GM19238 (cell line): ENCODE results near the gene RAP1GAP.

Experiments
- DNase-seq: peaks from one replicate; pipeline ENCODE4 v3.0.0; 2011; ENCODE audit warnings: low spot score; ENCODE audit not compliant: insufficient read length

RAP1GAP gene

DNA sequence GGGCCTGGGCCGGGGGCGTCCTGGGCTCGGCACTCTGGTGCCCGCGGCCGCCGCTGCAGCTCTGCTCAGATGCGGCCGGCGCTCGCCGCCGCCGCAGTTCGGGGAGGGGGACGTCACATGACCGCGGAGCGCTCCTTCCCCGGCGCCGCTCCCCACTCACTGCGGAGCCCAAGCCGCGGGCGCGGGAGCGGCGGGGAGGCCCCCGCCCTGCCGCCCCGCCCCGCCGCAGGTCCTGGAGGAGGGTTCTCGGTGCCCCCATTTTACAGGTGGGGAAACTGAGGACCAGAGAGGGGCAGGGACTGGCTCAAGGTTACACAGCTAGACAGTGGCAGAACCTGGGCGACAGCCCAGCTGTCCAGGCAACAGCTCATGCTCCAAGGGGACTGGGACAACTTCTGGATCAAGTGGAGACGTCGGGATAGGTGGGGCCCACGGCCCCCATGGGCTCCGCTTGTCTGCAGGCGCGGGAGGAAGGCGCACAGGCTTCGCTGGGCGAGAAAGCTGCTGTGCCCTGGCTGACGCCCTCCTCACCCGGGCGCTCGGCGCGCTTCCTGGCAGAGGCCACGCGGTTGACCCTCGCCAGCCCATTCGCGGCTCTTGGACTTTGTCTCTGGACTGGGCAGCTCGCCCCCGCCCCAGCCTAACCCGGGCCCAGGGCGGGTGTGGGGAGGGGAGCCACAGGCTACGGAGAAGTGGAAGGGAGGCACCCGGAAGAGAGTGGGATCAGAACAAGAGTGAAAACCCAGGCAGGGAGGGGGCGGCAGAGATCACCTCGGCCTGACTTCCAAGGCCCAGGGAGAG, at the start of gene RAP1GAP:
Gene RAP1GAP, minus strand, starts transcription at position 100 of the 801 bp plus-strand sequence. CDS start 49,325 bp downstream, outside the sequence.
- DNase-seq = no peak

DNA sequence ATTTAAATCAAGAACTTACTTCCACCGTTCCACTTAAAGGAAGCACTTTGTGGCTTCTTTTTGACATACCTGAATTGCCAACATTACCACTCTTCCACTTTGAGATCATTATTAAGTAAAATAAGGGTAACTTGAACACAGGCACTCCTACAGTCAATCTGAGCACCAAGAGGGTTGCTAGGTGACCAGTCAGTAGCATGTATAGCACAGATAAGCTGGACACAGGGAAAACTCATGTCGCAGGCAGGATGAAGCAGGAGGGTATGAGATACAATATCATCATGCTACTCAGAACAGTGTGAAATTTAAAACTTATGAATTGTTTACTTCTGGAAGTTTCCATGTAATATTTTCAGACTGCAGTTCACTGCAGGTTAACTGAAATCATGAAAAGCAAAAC, 47.0 kb upstream of the RAP1GAP start:
- DNase-seq = no peak

DNA sequence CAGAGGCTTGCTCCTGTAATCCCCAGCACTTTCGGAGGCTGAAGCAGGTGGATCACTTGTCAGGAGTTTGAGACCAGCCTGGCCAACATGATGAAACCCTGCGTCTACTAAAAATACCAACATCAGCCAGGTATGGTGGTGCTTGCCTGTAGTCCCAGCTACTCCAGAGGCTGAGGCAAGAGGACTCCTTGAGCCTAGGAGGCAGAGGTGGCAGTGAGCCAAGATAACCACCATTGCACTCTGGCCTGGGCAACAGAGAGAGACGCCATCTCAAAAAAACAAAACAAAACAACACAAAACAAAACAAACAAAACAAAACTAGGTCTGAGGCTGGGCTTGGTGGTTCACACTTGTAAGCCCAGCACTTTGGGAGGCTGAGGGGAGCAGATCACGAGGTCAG, 38.7 kb upstream of the RAP1GAP start:
- no peak for DNase-seq

DNA sequence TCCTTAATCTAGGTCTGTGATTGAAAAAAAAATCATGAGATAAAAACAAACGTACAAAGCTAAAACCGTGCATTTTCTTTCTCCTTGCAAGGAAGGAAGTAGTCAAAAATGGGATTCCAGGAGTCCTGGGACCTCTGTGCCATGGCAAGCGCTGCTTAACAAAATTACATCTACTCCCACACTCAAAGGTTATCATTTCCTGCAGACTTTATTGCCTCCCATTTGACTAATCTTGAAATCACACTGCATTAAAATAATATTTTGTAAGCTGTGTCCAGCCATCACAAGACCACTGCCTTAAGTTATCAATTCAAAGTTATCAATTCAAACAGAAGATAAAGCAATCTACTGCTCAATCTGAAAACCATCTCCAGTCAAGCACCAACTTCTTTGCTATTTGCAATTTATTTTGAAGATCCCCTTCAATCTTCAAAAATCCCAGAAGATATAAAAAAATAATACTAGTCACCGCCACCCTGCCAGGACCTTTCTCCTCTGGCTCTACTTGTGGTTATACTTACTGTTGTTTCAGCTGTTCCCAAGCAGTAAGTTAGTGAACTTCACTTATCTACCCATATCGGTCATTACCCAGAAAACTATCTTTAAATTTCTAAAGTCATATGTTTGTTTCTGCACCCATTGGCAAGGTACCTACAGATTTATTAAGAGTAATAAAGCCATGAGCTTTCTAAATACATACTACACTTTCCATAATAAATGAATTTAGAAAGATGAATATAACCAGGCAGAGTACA, 38.1 kb upstream of the RAP1GAP start:
- no peak for DNase-seq

DNA sequence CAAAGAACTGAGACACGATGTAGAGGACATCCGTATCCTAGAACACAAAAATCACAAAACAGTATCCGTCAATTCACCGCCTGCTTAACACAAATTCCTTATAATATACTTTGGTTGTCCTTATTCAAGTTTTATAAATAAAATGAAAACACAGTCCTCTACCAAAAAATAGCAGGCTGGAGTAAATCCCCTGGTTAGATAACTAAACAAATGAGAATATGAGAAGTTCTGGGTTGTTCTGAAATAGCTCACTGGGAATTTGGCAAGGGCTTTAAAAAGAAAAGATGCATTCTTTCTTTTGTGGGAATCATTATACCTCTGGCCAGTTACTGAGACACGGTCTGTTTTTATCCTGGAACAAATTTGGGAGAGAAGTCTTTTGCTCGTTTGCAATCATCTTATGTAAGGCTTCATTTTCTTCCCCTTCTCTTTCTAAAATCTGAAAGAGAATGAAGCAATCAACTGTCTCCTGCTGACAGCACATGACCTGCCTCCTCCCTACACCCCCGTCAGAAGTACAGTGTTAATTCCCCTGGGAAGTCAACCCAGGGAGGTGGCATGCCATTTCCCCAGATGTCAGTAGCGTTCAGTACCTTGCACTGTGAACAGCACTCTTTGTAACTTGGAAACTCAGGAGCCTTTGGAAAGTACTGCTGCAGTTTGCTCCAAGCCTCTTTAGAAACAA, 37.1 kb upstream of the RAP1GAP start:
- DNase-seq = no peak

DNA sequence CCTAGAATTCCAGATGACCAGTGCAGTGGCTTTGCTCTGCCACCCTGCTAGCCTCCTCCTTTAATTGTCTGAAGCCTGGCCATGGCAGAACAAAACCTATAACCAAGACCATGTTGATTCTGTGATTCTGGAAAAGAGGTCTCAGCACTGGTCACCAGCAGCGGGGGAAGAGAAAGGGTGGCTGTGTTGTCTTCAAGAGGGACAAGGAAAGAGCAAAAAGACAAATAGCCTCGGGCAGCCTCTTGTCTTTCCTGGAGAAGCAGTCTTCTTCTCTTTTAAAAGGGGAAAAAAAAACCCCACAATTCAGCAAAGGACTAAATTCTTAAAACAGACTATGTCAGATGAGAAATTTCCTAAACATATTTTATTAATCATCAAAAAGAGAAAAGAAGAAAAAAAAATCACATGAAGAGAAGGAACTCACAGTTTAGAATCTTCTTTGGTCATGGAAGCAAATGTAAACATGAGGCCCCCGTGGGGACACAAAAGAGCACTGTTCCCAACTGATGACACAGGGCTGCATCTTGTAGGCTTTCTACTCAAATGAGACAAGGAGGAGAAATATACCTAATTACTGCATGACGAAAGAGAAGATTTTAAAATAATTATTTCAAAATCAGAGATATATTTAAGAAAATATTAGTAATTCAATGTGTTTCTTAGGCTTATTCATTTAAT, 36.3 kb upstream of the RAP1GAP start:
- DNase-seq = no peak

DNA sequence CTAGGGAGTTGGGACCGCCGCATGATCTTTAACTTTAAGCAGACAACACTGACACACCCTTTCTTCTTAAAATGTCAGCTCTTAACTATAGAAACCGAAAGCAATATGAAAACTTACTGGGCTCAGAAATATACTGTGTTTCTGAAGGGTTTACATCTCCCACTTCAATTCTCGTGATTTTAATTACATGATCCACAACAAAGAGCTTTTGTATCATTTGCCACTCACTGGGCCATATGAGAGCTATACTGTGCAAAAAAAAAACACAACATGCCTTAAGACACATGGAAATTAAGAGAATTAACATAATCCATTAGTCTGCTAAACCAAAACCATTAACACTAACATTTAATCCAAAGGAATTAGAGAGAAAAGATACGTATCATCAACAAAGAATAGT, 35.0 kb upstream of the RAP1GAP start:
- no peak for DNase-seq

DNA sequence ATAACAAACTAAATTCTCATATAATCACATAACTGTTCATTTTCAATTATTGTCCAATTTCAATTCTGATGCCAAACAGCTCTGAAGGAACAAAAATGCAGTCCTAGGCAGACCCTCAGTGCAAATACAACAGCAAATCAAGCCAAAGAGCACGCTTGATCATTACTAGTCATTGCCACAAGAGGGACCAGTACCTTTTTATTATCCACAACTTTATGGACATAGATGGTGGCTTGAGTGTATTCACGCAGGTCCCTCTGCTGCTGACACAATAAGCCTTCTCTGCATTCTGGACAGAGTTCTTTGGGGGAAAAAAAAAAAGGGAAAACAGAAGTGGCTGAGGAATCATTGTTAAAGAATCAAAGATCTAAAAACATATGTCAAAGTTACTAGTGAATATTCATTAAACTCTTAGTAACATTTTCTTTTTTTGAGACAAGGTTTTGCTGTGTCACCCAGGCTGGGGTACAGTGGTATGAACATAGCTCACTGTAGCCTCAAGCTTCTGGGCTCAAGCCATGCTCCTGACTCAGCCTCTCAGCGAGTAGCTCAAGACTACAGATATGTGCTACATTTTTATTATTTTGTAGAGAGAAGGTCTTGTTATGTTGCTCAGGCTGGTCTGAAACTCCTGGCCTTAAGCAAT, 34.3 kb upstream of the RAP1GAP start:
- no peak for DNase-seq

DNA sequence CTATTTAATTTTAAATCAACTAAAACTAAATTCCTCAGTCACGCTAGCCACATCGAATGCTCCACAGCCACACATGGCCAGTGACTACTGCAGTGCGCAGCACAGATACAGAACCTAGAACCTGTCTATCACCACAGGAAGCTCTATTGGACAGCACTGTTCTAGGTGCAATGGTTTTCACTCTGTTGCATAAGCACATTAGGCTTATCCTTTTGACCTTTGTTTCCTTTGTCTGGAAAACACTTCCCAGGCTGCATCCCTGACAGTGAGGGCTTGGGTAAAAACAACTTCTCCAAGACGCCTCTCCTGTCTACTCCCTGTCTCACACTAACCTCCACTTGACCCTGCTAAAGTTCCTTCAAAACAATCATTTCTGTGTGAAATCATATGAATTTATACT, 33.6 kb upstream of the RAP1GAP start:
- DNase-seq = no peak

GRCh38 chr1:21701401-21701800, 32.2 kb upstream of the RAP1GAP start:
- DNase-seq = no peak

DNA sequence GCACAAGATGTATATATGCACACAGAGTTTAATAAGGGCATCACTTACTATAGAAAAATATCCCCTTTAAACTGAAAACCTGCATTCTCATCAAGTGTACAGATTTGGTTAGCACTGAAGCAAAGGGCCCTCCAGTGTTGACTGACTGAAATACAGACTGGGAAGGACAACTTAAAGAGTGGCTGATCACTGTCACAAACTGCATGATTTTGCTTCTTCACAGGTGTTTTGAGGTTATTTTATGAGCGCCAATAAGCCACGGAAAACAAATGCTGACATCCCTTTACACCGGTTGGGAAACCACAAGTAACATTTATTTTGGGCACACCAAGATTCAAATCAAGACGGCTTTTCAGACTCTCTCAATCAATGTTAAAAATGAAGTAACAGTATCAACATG, 30.9 kb upstream of the RAP1GAP start:
- DNase-seq = no peak

DNA sequence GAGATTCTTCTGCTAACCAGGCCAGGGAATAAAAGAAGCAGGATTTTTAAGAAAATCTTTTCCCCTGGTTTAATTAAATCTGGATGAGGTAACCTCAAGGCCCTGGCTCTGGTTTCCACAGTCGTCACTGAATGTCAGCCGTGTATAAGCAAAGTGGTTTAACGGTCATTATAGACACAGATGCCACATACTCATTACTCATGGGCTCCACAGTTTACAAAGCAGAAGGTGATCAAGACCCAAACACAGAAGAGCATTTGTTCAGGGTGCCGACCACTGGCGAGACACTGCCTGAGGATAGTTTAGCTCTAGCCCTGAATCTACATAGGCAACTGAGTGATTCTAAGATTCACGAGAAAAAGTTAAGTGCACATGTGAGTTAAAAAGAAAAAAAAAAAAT, 27.8 kb upstream of the RAP1GAP start:
- no peak for DNase-seq

GRCh38 chr1:21693732-21694131, 24.6 kb upstream of the RAP1GAP start:
- no peak for DNase-seq

GRCh38 chr1:21691739-21692138, 22.6 kb upstream of the RAP1GAP start:
- DNase-seq = no peak

- no peak for DNase-seq
These were observed 20.7 kb upstream of the RAP1GAP start for GRCh38 chr1:21689661-21690372.

GRCh38 chr1:21687081-21687529, 17.9 kb upstream of the RAP1GAP start:
- DNase-seq = no peak

DNA sequence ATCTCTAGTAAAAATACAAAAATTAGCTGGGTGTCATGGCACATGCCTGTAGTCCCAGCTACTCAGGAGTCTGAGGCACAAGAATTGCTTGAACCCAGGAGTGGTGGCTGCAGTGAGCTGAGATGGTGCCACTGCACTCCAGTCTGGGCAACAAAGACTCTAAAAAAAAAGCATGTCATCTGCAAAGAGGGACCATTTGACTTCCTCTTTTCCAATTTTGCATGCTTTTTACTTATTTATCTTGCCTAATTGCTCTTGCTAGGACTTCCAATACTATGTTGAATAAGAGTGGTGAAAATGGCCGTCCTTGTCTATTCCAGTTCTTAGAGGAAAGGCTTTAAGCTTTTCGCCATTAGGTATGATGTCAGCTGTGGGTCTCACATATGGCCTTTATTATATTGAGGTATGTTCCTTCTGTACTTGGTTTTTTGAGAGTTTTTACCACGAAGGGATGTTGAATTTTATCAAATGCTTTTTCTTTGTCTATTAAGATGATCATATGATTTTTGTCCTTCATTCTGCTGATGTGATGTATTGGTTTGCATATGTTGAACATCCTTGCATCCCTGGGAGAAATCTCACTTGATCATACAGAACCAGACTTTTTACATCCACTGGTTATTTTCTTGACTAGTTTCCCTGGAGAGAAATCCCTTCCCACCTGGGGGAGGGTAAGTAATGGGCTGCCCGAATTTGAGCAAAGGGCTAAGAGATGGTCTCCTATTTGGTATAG, 17.0 kb upstream of the RAP1GAP start:
- DNase-seq = no peak

DNA sequence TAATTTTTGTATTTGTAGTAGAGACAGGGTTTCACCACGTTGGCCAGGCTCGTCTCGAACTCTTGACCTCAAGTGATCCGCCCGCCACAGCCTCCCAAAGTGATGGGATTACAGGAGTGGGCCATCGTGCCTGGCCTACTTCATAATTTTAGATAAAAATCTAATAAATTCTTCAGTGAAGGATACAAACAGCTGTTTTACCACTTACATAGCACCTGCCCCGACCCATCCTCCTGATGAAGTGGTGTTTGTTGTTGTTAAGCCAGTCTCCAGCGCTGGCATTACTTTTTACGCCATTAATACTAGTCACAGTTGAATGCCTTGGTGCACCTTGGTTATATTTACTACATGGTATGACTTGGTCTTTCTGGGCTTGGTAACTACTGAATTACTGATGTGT, 12.3 kb upstream of the RAP1GAP start:
- no peak for DNase-seq

DNA sequence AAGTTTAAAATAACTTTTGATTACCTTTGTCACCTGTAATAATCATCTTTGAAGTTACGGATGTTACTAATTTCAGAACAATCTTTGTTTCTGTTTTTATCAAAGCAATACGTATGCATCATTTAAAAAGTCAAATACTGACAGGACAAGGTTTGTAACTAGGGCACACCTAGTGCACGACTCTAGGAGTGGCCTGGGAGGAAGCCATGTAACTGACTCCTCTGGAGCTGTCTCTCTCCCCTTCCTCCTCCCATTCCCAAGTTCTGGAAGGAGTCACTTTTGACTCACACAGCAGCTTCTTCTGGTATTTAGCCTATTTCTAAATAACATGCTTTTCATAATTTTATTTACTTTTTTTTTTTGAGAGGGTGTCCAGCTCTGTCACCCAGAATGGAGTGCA, 11.8 kb upstream of the RAP1GAP start:
- no peak for DNase-seq

DNA sequence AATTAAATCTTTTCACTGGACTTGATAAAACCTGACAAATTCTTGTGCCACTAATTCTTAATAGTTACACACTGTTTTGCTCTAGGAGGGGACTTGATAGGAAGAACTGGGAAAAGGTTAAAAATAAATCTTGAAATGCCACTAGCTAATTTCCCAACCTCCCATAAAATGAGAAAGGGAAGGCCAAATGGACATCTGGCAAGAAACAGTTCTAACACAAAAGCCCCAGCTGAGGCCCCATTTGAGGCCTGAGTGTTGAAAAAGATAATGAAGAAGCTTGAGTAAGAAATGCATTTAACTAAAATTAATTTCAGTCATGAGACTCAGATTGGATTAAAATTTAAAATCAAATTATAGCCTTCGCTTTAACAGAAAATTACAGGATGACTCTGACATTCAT, 11.2 kb upstream of the RAP1GAP start:
- DNase-seq = no peak
